ENCODE measurements around the gene SLC22A25. TPM values are rescaled to one million over a fixed set of nuclear protein-coding genes. Genes with fewer than 3 reads are reported as not detected.

SLC22A25 gene
- polyA plus RNA-seq, 1 experiment = not detected

GRCh38 chr11:63210111-63210510, 33.3 kb downstream of the SLC22A25 start:
- no peak for DNase-seq (ENCODE audit: low read depth, low spot score)
- Histone ChIP-seq H3K9me3 (ENCODE audit: control insufficient read depth, insufficient read depth, low read length) (no peaks in the 10 kb centered on the region), H3K27me3 (ENCODE audit: control insufficient read depth, insufficient read depth, low read length) (no peaks in the 10 kb centered on the region), H3K27ac (ENCODE audit: low read depth, low read length) (no peak overlapping the region), H3K4me3 (ENCODE audit: low read depth, low read length) (no peak overlapping the region)
- POLR2A ChIA-PET = no interaction called here
- no peak for TF ChIP-seq CTCF (IDR thresholded peaks at IDR 0.05; ENCODE audit: low read depth, low read length)
- CTCF ChIA-PET = no interaction called here

Other genes with a start within 250 kb of the SLC22A25 start
- not detected in 2 replicates for gene SLC22A8, start 227.8 kb downstream of the SLC22A25 start, polyA plus RNA-seq (2011; rRNA removed)
- not detected in 2 replicates for gene SLC22A24, start 99.4 kb downstream of the SLC22A25 start, polyA plus RNA-seq (2011; rRNA removed)
- gene SLC22A9, start 126.2 kb upstream of the SLC22A25 start, polyA plus RNA-seq (2011; rRNA removed) = not detected in 2 replicates
- gene PLAAT5, start 247.6 kb upstream of the SLC22A25 start, polyA plus RNA-seq (2011; rRNA removed) = not detected in 2 replicates